Lung (tissue), 12 donors: ENCODE data around the gene LRGUK. TPM values are rescaled to one million over a fixed set of nuclear protein-coding genes. Genes with fewer than 3 reads are reported as not detected.

ENCODE experiments used
- ATAC-seq: fragments of 200-7000 bp; cut with Tn5 transposase; one replicate; pipeline ENCODE4 v1.9.1; 2020; ENCODE audit warnings: moderate number of reproducible peaks; ENCODE audit not compliant: insufficient read depth, low FRiP score
- DNase-seq, 3 donors: peaks; one replicate each; pipeline ENCODE4 v3.0.0-alpha.2; 2013 to 2017
- H3K27ac ChIP-seq, 2 donors: one replicate each; pipeline ENCODE4 v1.5.1; 2013; ENCODE audit warnings: mild to moderate bottlenecking in 2 of 2, moderate library complexity in 2 of 2, control low read depth in 1 of 2, inconsistent platforms in 1 of 2, low read depth in 1 of 2, low read length in 1 of 2
- H3K27me3 ChIP-seq, 3 donors: one replicate each; pipeline ENCODE4 v1.5.1; 2013; ENCODE audit warnings: low read length in 2 of 3; ENCODE audit not compliant: control insufficient read depth in 3 of 3, insufficient read depth in 3 of 3
- H3K36me3 ChIP-seq, 4 donors: one replicate each; pipeline ENCODE4 v1.5.1; 2013; ENCODE audit warnings: low read length in 4 of 4, mild to moderate bottlenecking in 1 of 4, moderate library complexity in 1 of 4; ENCODE audit not compliant: control insufficient read depth in 4 of 4, insufficient read depth in 4 of 4
- H3K4me1 ChIP-seq, 5 donors: one replicate each; pipeline ENCODE4 v1.5.1; 2013; ENCODE audit warnings: low read length in 5 of 5, mild to moderate bottlenecking in 2 of 5, moderate library complexity in 1 of 5; ENCODE audit not compliant: control insufficient read depth in 5 of 5, insufficient read depth in 5 of 5
- H3K4me3 ChIP-seq: one replicate; pipeline ENCODE4 v1.5.1; 2013; ENCODE audit warnings: mild to moderate bottlenecking, control low read depth, moderate library complexity
- H3K9ac ChIP-seq, 2 donors: one replicate each; pipeline ENCODE4 v1.5.1; 2013; ENCODE audit warnings: low read length in 2 of 2, control low read depth in 1 of 2; ENCODE audit not compliant: insufficient read depth in 1 of 2
- H3K9me3 ChIP-seq, 4 donors: one replicate each; pipeline ENCODE4 v1.5.1; 2013; ENCODE audit warnings: low read length in 3 of 4, mild to moderate bottlenecking in 1 of 4, moderate library complexity in 1 of 4; ENCODE audit not compliant: control insufficient read depth in 4 of 4, insufficient read depth in 3 of 4
- WGBS, 2 donors: extraction: QIAGEN DNeasy Blood & Tissue Kit; methylation state at CpG; one replicate each; pipeline ENCODE4 v1.1.7; 2013; 5-methylcytosine and 5-hydroxymethylcytosine counted together
- polyA plus RNA-seq, 2 donors: library from polyadenylated mRNA; stranded (reverse); fragments of 200-250 nt; gene quantifications; one replicate each; pipeline ENCODE4 v1.2.1, GENCODE V29; 2013
- total RNA-seq, 2 donors: library from RNA; depleted of rRNA in 1 of 2; stranded (reverse); fragments of >200 nt in 1 of 2; gene quantifications; one replicate each; pipeline ENCODE4 v1.2.1, GENCODE V29; 2014 to 2021
- TF ChIP-seq, protein P1 (sequence below): IDR thresholded peaks from 2 replicates; pipeline ENCODE4 v1.5.1; 2012; ENCODE audit warnings: mild to moderate bottlenecking; ENCODE audit errors: control extremely low read depth, extremely low read depth
- donor health status: control.
- donor health status: control.
- donor health status: Bipolar disorder and iron deficiency.
- donor health status: healthy.
- donor health status: DM: yes; HTN: yes; CAD: no.

The LRGUK gene
- total and polyA plus RNA-seq, 4 donors: 0.55 to 10.4 (median 2.5) TPM

DNA sequence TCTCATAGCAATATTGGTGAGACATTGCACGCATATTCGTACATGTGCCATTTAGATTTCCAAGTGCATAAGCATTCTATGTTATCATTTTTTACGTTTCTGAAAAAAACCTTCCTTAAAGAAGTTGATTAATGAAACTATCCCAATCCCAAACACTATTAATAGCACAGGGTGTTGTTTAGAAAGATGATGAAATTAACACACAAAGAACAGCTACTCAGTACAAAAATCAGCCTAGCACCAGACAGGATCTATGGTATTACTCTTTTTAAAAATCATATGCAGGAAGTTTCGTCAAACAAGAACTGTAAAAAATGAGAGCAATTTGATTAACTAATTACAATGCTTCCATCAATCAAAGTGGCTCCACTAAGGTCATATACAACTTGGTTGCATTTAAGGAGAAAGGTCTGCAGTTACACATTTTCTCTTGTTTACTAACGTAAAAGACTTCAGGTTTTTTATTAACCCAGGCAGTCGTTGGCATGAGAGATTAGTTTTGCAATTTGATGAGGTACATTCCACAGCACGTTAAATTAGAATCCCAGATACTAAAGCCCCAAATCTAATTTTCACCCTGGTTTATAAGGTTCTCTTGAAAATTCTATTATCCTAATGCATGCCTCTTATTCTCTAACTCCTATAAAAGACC is 151.5 kb downstream of the LRGUK start:
- H3K9me3 ChIP-seq: no peaks in the 10 kb centered on the region
- TF ChIP-seq, protein P1, sequence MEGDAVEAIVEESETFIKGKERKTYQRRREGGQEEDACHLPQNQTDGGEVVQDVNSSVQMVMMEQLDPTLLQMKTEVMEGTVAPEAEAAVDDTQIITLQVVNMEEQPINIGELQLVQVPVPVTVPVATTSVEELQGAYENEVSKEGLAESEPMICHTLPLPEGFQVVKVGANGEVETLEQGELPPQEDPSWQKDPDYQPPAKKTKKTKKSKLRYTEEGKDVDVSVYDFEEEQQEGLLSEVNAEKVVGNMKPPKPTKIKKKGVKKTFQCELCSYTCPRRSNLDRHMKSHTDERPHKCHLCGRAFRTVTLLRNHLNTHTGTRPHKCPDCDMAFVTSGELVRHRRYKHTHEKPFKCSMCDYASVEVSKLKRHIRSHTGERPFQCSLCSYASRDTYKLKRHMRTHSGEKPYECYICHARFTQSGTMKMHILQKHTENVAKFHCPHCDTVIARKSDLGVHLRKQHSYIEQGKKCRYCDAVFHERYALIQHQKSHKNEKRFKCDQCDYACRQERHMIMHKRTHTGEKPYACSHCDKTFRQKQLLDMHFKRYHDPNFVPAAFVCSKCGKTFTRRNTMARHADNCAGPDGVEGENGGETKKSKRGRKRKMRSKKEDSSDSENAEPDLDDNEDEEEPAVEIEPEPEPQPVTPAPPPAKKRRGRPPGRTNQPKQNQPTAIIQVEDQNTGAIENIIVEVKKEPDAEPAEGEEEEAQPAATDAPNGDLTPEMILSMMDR: no peak
- no peak overlapping the region for H3K9ac ChIP-seq
- no peaks in the 10 kb centered on the region for H3K27me3 ChIP-seq
- H3K4me3 ChIP-seq: no peak overlapping the region
- no peaks in the 10 kb centered on the region for H3K4me1 ChIP-seq
- H3K27ac ChIP-seq: no peak overlapping the region
- no peak for DNase-seq
- ATAC-seq: no peak
- 79 to 82% methylated on average over 7 of the region's 7 CpGs for WGBS, 2 donors
- H3K36me3 ChIP-seq: no peaks in the 10 kb centered on the region

DNA sequence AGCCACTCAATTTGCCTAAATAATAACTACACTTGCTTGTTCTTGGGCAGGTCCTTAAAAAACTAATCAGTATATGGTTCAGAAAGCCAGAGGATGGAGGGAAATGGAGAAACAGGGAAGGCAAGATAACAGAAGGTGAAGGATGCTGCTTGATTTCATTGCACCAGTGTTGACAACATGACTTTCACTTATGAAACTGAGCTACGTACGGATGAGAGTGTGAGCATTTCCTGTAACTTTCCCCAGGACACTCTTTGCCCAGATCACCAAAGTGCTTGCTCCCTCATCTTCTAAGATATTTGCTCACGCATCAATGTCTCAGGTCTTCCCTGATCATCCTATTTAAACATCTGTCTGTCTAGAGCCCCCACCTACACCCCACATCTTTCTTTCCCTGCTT is 152.2 kb downstream of the LRGUK start:
- TF ChIP-seq, protein P1: no peak

DNA sequence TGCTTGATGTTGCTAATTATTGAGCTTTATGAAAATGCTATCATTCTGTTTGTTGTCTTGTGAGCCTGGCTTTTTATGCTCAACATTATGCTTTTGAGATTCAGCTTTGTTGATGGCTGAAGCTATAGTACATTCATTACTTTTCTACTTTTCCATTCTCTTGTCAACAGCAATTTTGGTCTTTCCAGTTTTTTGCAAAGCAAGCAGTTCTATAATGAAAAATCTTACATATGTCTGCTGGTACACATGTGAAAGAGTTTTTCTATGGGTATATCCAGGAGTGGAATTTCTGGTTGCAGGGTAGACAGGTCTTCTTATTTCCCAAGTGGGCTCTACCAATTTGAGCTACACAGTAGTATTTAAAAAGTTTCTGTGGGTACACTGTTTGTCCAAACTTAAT is 152.8 kb downstream of the LRGUK start:
- TF ChIP-seq, protein P1: no peak

More for the DNA sequence above, 152.2 kb downstream of the LRGUK start:
- no peaks in the 10 kb centered on the region for H3K9me3 ChIP-seq
- DNase-seq (no peak), ATAC-seq (no peak)
- WGBS, 2 donors: 71 to 73% methylated on average over 3 of the region's 3 CpGs
- H3K4me1 ChIP-seq: no peaks in the 10 kb centered on the region
- no peaks in the 10 kb centered on the region for H3K36me3 ChIP-seq
- H3K4me3 ChIP-seq: no peak overlapping the region
- no peak overlapping the region for H3K27ac ChIP-seq
- H3K27me3 ChIP-seq: no peaks in the 10 kb centered on the region
- H3K9ac ChIP-seq: no peak overlapping the region

DNA sequence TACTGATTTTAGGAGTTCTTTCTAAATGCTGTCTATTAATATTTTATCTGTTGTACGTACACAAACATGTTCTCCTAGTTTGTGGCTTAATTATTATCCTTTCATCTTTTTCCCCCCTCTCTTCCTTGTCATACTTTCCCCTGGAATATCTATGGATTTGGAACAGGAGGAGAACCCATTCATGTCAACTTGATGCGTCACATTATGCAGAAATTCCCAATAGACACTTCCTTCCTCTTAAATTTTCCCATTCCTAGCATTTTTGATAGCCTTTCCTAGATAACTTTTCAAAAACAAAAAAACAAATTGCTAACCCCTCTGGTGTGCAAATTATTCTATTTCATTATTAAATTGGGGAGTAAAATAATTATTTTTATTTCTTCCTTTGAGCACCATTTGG is 153.4 kb downstream of the LRGUK start:
- no peaks in the 10 kb centered on the region for H3K36me3 ChIP-seq
- TF ChIP-seq, protein P1: no peak
- no peak for DNase-seq
- H3K9ac ChIP-seq: no peak overlapping the region
- H3K4me3 ChIP-seq: no peak overlapping the region
- WGBS, 2 donors: 88 to 89% methylated on average over 2 of the region's 2 CpGs
- ATAC-seq: no peak
- no peak overlapping the region for H3K27ac ChIP-seq
- no peaks in the 10 kb centered on the region for H3K4me1 ChIP-seq
- no peaks in the 10 kb centered on the region for H3K9me3 ChIP-seq
- H3K27me3 ChIP-seq: no peaks in the 10 kb centered on the region

More for the DNA sequence above, 152.8 kb downstream of the LRGUK start:
- Histone ChIP-seq H3K36me3 (no peaks in the 10 kb centered on the region), H3K9me3 (no peaks in the 10 kb centered on the region), H3K9ac (no peak overlapping the region), H3K27me3 (no peaks in the 10 kb centered on the region), H3K27ac (no peak overlapping the region), H3K4me3 (no peak overlapping the region), H3K4me1 (no peaks in the 10 kb centered on the region)
- no peak for DNase-seq
- ATAC-seq: no peak
